Kidney tubule cell (primary cell): ENCODE data around the gene MRPS11.
"Not testable (repeated sequence)": the region's sequence is repeated elsewhere in the genome, so short reads cannot be mapped to it uniquely, and the experiment has no call there.

Source experiments
- DNase-seq: peaks from one replicate; pipeline ENCODE4 v3.0.0-alpha.2; 2018; ENCODE audit warnings: low spot score

MRPS11 gene

GRCh38 chr15:88454867-88455810 is 12.4 kb upstream of the MRPS11 start:
- peak; percentile 75 for DNase-seq

GRCh38 chr15:88456733-88457132 is 10.8 kb upstream of the MRPS11 start:
- no peak for DNase-seq

GRCh38 chr15:88463870-88464532 is 3.5 kb upstream of the MRPS11 start:
- DNase-seq, result no peak

- DNase-seq, result peak; percentile 72
Measured at GRCh38 chr15:88465633-88466224, 1.8 kb upstream of the MRPS11 start.

- no peak for DNase-seq
Measured at GRCh38 chr15:88467935-88468528, 524 bp downstream of the MRPS11 start.

- DNase-seq, result not testable (repeated sequence)
Measured at GRCh38 chr15:88468721-88469120, 1.2 kb downstream of the MRPS11 start.

- no peak for DNase-seq
Measured at GRCh38 chr15:88469321-88469720, 1.8 kb downstream of the MRPS11 start.

- DNase-seq, result no peak
Measured at GRCh38 chr15:88470625-88471372, 3.3 kb downstream of the MRPS11 start.

- no peak for DNase-seq
Measured at GRCh38 chr15:88472225-88472624, 4.7 kb downstream of the MRPS11 start.

GRCh38 chr15:88473661-88474293 is 6.3 kb downstream of the MRPS11 start:
- peak; percentile 88 for DNase-seq

- peak; percentile 45 for DNase-seq
Measured at GRCh38 chr15:88476635-88477060, 9.1 kb downstream of the MRPS11 start.

GRCh38 chr15:88477126-88477525 is 9.6 kb downstream of the MRPS11 start:
- DNase-seq, result no peak

GRCh38 chr15:88477904-88478303 is 10.4 kb downstream of the MRPS11 start:
- no peak for DNase-seq

- DNase-seq, result no peak
Measured at GRCh38 chr15:88479169-88479568, 11.7 kb downstream of the MRPS11 start.

- DNase-seq, result no peak
Measured at GRCh38 chr15:88480981-88481380, 13.5 kb downstream of the MRPS11 start.

GRCh38 chr15:88482263-88482662 is 14.8 kb downstream of the MRPS11 start:
- DNase-seq, result no peak

- DNase-seq, result no peak
Measured at GRCh38 chr15:88484682-88485331, 17.3 kb downstream of the MRPS11 start.

- no peak for DNase-seq
Measured at GRCh38 chr15:88487178-88487795, 19.8 kb downstream of the MRPS11 start.

GRCh38 chr15:88487796-88488523 is 20.5 kb downstream of the MRPS11 start:
- peak; percentile 20 for DNase-seq
